ENCODE measurements around the gene VMP1. TPM values are rescaled to one million over a fixed set of nuclear protein-coding genes. Genes with fewer than 3 reads are reported as not detected.
"Not testable (repeated sequence)": the region's sequence is repeated elsewhere in the genome, so short reads cannot be mapped to it uniquely, and the experiment has no call there.

The VMP1 gene
- total RNA-seq, 1 donor from 2014 or later = 62.6 TPM

GRCh38 chr17:59838052-59838916, 130.8 kb downstream of the VMP1 start:
- Mint-ChIP-seq H3K9me3 (no peaks in the 10 kb centered on the region), H3K36me3 (ENCODE audit: low read depth) (peaks cover 9% of the 10 kb centered on the region), H3K27me3 (ENCODE audit: low read depth) (no peaks in the 10 kb centered on the region), H3K27ac (ENCODE audit: unreplicated experiment) (peak overlapping the region; percentile 99), H3K4me1 (peaks cover 55% of the 10 kb centered on the region), H3K4me3 (peak overlapping the region; percentile 88)
- DNase-seq (ENCODE audit: low read depth, low spot score) = no peak
- no peak for TF ChIP-seq CTCF (conservative IDR thresholded peaks at IDR 0.05)

GRCh38 chr17:59839651-59840328, 132.3 kb downstream of the VMP1 start:
- H3K9me3 Mint-ChIP-seq = no peaks in the 10 kb centered on the region
- H3K27ac Mint-ChIP-seq (ENCODE audit: unreplicated experiment) = peak overlapping the region; percentile 21
- H3K27me3 Mint-ChIP-seq (ENCODE audit: low read depth) = no peaks in the 10 kb centered on the region
- DNase-seq (ENCODE audit: low read depth, low spot score) = no peak
- H3K4me1 Mint-ChIP-seq = peaks cover 56% of the 10 kb centered on the region
- H3K36me3 Mint-ChIP-seq (ENCODE audit: low read depth) = peaks cover 9% of the 10 kb centered on the region
- peak overlapping the region; percentile 88 for H3K4me3 Mint-ChIP-seq
- TF ChIP-seq CTCF (conservative IDR thresholded peaks at IDR 0.05) = no peak

GRCh38 chr17:59840329-59841090, 133.1 kb downstream of the VMP1 start:
- no peak for DNase-seq (ENCODE audit: low read depth, low spot score)
- Mint-ChIP-seq H3K4me1 (peaks cover 56% of the 10 kb centered on the region), H3K36me3 (ENCODE audit: low read depth) (peaks cover 9% of the 10 kb centered on the region), H3K27me3 (ENCODE audit: low read depth) (no peaks in the 10 kb centered on the region), H3K27ac (ENCODE audit: unreplicated experiment) (no peak overlapping the region), H3K4me3 (peak overlapping the region; percentile 38), H3K9me3 (no peaks in the 10 kb centered on the region)
- TF ChIP-seq CTCF (conservative IDR thresholded peaks at IDR 0.05) = no peak

GRCh38 chr17:59841091-59841881, 133.8 kb downstream of the VMP1 start:
- not testable (repeated sequence) for H3K27ac Mint-ChIP-seq (ENCODE audit: unreplicated experiment); H3K9me3 Mint-ChIP-seq; H3K27me3 Mint-ChIP-seq (ENCODE audit: low read depth); DNase-seq (ENCODE audit: low read depth, low spot score); H3K36me3 Mint-ChIP-seq (ENCODE audit: low read depth)
- peak overlapping the region; percentile 38 for H3K4me3 Mint-ChIP-seq
- peaks cover 56% of the 10 kb centered on the region for H3K4me1 Mint-ChIP-seq

GRCh38 chr17:59841882-59842263, 134.4 kb downstream of the VMP1 start:
- not testable (repeated sequence) for H3K27ac Mint-ChIP-seq (ENCODE audit: unreplicated experiment); H3K36me3 Mint-ChIP-seq (ENCODE audit: low read depth); H3K9me3 Mint-ChIP-seq; H3K4me3 Mint-ChIP-seq; DNase-seq (ENCODE audit: low read depth, low spot score); H3K27me3 Mint-ChIP-seq (ENCODE audit: low read depth)
- peaks cover 52% of the 10 kb centered on the region for H3K4me1 Mint-ChIP-seq

Measured in neural crest cell (in vitro differentiated cells).